ENCODE measurements around the gene UPK1A. TPM values are rescaled to one million over a fixed set of nuclear protein-coding genes. Genes with fewer than 3 reads are reported as not detected.

The UPK1A gene
- total and polyA plus RNA-seq, 2 donors (not counting 3 experiments of a cell fraction or from before 2014, with no cell fraction given), result not detected

DNA sequence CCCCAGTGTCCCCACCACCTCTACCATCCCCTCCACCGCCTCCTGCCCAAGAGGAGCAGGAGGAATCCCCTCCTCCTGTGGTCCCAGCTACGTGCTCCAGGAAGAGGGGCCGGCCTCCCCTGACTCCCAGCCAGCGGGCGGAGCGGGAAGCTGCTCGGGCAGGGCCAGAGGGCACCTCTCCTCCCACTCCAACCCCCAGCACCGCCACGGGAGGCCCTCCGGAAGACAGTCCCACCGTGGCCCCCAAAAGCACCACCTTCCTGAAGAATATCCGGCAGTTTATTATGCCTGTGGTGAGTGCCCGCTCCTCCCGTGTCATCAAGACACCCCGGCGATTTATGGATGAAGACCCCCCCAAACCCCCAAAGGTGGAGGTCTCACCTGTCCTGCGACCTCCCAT lies 54.3 kb downstream of the UPK1A start:
- BruUV-seq (replicated peaks), result no TSS peak
- dilution Hi-C loops (cut with MboI; ENCODE audit: extremely low pct_ligation_motif_present, low sequenced_read_pairs), result no loop called here
- CTCF ChIA-PET, result no interaction called here

More for the DNA sequence above, 54.3 kb downstream of the UPK1A start:
- FAIRE-seq (no peak), DNase-seq (ENCODE audit: low read depth, low spot score) (no peak)
- peaks cover 30% of the 10 kb centered on the region for H3K79me2 ChIP-seq (ENCODE audit: control insufficient read depth, insufficient read depth, low read length)
- no peak for TF ChIP-seq POLR2A (IDR thresholded peaks at IDR 0.05; ENCODE audit: low read depth, low read length)
- no peak for TF ChIP-seq EZH2 (IDR thresholded peaks at IDR 0.05; ENCODE audit: borderline replicate concordance, low read depth, low read length, severe bottlenecking)
- TF ChIP-seq GATA2 (IDR thresholded peaks at IDR 0.05; ENCODE audit: insufficient read depth, insufficient read length, low read depth, low read length), result no peak
- TF ChIP-seq, protein P1, sequence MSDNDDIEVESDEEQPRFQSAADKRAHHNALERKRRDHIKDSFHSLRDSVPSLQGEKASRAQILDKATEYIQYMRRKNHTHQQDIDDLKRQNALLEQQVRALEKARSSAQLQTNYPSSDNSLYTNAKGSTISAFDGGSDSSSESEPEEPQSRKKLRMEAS (IDR thresholded peaks at IDR 0.05; ENCODE audit: insufficient read depth, insufficient read length), result no peak
- no peak for TF ChIP-seq JUN (IDR thresholded peaks at IDR 0.05; ENCODE audit: borderline replicate concordance, insufficient read depth, insufficient read length, low read depth)
- TF ChIP-seq, protein P2, sequence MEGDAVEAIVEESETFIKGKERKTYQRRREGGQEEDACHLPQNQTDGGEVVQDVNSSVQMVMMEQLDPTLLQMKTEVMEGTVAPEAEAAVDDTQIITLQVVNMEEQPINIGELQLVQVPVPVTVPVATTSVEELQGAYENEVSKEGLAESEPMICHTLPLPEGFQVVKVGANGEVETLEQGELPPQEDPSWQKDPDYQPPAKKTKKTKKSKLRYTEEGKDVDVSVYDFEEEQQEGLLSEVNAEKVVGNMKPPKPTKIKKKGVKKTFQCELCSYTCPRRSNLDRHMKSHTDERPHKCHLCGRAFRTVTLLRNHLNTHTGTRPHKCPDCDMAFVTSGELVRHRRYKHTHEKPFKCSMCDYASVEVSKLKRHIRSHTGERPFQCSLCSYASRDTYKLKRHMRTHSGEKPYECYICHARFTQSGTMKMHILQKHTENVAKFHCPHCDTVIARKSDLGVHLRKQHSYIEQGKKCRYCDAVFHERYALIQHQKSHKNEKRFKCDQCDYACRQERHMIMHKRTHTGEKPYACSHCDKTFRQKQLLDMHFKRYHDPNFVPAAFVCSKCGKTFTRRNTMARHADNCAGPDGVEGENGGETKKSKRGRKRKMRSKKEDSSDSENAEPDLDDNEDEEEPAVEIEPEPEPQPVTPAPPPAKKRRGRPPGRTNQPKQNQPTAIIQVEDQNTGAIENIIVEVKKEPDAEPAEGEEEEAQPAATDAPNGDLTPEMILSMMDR (IDR thresholded peaks at IDR 0.05; ENCODE audit: extremely low read depth in 1 of 2, insufficient read depth in 1 of 2, low read depth in 1 of 2, low read length in 2 of 2), result no peak
- TF ChIP-seq POLR2AphosphoS5 (IDR thresholded peaks at IDR 0.05; ENCODE audit: insufficient read depth, low read depth, low read length), result no peak
- TF ChIP-seq FOS (IDR thresholded peaks at IDR 0.05; ENCODE audit: borderline replicate concordance, insufficient read depth, low read length), result no peak
- TF ChIP-seq MYC (IDR thresholded peaks at IDR 0.05; ENCODE audit: low read depth, low read length), result no peak
- H3K9me1 ChIP-seq (replicated peaks; ENCODE audit: control insufficient read depth, extremely low read depth, insufficient read depth, low read length), result no peaks in the 10 kb centered on the region
- POLR2A ChIA-PET, result no interaction called here
- H3K4me3 ChIP-seq (replicated peaks in 1 of 3; ENCODE audit: insufficient read depth in 1 of 3, low read depth in 1 of 3, low read length in 3 of 3), result no peak overlapping the region
- intact Hi-C loops (cut with micrococcal nuclease), result no loop called here
- no peak overlapping the region for H3K27ac ChIP-seq (ENCODE audit: insufficient read depth, low read depth, low read length)
- H3K27me3 ChIP-seq (ENCODE audit: control insufficient read depth in 2 of 2, insufficient read depth in 2 of 2, low read length in 2 of 2), result no peaks in the 10 kb centered on the region
- no peak overlapping the region for H3K4me2 ChIP-seq (ENCODE audit: insufficient read depth, low read length)
- H3K36me3 ChIP-seq (ENCODE audit: control insufficient read depth in 2 of 2, extremely low read depth in 1 of 2, insufficient read depth in 2 of 2, low read length in 2 of 2), result peaks cover 17 to 45% of the 10 kb centered on the region in 2 experiments
- no peak overlapping the region for H2AFZ ChIP-seq (ENCODE audit: low read depth, low read length)
- no peaks in the 10 kb centered on the region for H4K20me1 ChIP-seq (replicated peaks; ENCODE audit: control insufficient read depth, extremely low read depth, insufficient read depth, low read length)
- H3K4me1 ChIP-seq (ENCODE audit: control insufficient read depth, extremely low read depth, insufficient read depth, low read length), result peaks cover 17% of the 10 kb centered on the region
- no peaks in the 10 kb centered on the region for H3K9me3 ChIP-seq (replicated peaks; ENCODE audit: control insufficient read depth, insufficient read depth, low read length)
- H3K9ac ChIP-seq (replicated peaks; ENCODE audit: extremely low read depth, insufficient read depth, low read length), result no peak overlapping the region
